Stimulated activated CD8-positive, alpha-beta memory T cell treated with anti-CD3 and anti-CD28 coated beads, Interleukin-15, amount 100 ng/mL, for 48 hours (primary cell): ENCODE results near the gene P4HA1.

Experiments used
- DNase-seq, 2 donors: peaks; one replicate each; pipeline ENCODE4 v3.0.0-alpha.2; 2020; ENCODE audit warnings: low read depth in 2 of 2

The P4HA1 gene

DNA sequence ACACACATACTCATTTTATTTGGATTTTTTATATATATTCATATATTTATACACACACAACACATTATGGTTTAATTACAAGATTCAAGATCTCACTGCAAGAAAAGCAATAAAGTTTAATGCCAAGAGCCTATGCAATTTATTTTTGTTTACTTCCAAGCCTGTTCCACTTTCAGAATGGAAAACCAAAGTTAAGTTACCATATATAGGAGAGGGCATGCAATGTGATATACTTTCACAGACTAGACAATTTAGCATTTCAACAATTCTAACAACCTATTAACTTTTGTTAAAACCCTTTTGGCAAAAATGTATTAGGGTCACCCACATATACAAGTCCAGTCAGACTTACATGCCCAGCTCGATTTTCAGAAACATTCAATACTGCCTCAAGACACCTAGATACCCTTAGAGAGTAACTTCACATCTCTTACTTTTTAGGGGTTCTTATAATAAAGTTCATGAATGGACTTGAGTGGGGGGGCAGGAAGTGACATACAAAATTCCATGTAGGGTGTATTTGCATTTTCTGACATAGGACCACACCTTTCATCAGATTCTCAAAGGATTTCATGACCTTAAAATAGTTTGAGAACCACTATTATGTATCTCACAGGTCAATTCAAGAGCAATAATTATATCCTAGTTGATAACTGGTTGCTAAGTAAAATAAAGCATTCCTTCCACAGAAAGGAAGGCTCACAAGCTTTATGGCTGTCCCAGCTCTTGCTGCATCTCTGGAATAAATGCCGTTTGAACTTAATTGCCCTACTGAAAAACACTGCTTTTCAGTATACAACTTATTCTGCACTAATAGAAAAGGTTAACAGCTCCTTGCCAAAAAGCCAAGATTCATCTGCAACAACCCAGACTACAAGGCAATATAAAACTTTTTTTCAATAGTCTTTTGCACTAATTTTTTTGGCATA is 2.5 kb downstream of the P4HA1 start:
- no peak for DNase-seq

DNA sequence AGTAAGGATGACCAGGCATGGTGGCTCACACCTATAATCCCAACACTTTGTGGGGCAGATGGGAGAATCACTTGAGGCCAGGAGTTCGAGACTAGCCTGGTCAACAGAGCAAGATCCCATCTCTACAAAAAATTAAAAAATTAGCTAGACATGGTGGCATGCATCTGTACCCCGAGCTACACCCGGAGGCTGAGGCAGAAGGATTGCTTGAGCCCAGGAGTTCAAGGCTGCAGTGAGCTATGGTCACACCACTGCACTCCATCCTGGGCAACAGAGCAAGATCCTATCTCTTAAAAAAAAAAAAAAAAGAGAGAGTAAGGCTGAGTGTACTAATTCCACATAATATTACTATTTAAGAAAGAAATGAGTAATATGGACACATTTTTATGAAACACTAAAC is 3.8 kb downstream of the P4HA1 start:
- DNase-seq = no peak

DNA sequence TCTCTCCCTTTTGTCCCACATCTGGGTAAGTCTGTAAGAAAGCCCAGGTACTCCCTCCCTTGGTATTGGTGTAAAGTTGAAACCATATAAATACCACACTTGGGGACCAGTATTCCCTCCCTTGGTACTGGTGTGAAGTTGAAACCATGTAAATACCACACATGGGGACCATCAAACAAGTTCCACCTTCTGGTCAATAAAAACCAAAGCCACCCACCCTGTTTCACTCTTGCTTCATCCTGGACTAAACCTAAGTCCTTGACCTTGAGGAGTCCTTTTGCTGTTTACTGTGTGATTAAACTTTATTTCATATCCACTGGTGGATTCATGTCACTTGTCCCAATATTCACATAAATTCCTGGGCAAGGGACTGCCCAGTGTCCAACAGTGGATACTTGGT is 8.4 kb downstream of the P4HA1 start:
- DNase-seq = no peak

DNA sequence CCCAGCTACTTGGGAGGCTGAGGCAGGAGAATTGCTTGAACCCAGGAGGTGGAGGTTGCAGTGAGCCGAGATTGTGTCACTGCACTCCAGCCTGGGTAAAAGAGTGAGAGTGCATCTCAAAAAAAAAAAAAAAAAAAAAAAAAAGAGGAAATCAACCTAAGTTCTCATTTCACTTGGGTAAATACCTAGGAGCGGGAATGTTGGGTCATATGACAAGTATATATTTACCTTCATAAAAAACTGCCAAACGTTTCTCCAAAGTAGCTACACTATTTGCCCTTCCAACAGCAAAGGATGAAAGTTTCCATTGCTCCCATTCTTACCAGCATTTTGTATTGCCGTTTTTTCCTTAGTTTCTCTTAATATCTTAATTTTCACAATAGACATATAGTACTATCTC is 9.8 kb downstream of the P4HA1 start:
- DNase-seq = no peak

DNA sequence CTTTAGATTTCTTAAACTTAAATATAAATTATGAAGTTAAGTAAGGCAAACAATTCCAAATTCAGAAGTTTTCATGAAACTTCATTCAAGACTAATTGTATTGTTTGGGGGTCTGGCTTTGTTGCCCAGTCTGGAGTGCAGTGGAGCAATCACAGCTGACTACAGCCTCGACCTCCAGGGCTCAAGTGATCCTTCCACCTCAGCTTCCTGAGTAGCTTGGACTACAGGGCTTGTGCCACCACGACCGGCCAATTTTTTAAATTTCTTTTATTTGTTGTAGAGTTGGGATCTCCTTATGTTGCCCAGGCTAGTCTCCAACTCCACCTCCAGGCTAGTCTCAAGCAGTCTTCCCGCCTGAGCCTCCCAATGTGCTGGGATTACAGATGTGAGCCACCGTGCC is 12.5 kb downstream of the P4HA1 start:
- no peak for DNase-seq

DNA sequence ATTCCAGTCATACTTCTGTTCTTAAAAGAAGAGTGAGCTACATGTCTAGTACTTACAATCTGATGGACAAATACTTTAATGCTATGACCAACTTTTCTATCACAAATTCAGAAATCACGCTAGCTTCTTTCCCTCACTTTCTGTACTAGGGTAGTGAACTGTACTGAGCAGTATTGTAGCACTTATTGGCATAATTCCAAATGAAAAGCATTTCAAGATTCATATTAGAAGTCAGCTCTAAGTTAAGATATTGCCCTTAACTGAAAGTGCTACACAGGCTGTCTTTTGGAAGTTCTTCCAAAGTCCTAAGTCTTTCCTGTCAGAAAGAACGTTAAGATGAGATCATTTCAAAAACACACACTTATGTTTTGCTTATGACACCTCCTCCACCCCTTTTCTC is 13.4 kb downstream of the P4HA1 start:
- DNase-seq = no peak

DNA sequence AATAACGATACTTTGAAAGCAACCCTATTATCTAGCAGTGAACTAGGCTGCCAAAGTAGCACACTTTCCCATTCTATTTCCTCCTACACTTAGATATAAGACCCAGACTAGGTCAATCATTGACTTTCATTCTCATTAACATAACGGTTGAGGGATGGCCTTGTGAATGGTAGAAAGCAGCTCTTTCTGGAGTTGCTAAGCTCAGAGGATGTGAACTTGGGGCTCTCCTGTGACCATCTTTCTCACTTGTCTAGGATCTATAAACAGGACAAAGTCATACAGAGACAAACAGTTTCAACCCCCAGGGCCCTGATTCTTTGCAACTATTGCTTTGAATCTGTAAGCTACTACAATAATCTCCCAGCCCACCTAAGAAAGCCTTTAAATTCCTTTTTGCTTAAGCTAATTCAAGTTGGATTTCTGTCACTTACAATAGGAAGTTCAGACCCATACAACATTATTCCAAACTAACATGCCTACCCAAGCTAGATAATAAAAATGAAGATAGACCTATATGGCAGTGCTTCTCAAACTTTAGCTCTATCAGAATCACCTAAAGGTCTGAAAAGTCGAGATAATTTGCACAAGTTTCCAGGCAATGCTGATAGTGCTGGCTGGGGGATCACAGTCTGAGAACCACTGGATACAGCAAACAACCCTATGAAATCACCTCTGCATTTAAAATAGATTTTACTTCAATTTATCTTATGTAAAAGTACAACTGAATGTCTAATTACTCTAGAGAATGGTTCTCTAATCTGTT is 16.7 kb downstream of the P4HA1 start:
- DNase-seq = no peak

DNA sequence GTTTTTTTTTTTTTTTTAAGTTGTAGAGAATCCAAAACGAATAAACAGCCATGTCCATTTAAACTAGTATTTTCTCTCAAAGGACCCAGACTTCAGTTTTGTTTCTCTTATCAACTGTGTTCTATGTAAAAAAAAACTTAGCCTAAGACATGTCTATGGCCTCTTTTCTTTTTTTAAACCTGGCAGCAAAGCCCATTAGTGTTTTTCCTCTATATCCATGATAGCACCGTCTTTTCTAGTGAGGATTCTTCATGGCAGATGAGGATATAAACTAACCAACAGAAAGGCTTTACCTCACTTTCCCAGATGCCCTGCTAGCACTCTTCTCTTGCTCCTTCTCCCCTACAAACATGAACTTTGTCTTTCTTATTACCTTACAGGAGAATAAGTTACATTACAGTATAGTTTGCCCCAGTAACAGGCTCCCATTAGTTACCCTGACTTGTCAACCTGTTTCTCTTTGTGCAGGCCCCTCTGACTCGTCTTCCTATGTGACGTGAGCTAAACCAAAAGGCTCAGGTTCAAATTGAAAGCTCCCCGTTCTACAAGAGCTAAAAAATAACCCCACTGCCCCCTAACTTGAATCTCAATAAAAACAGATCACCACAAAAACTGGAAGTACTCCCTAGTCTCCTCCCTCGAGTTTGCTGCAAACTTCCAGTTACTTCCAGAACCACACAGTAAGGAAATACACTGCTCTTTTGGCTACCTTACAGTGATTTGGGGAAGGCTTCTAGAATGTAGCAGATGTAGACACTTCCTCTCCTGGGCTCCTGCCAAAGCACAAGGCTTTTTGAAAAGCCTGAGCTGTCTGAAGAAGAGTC is 20.1 kb downstream of the P4HA1 start:
- DNase-seq = no peak

DNA sequence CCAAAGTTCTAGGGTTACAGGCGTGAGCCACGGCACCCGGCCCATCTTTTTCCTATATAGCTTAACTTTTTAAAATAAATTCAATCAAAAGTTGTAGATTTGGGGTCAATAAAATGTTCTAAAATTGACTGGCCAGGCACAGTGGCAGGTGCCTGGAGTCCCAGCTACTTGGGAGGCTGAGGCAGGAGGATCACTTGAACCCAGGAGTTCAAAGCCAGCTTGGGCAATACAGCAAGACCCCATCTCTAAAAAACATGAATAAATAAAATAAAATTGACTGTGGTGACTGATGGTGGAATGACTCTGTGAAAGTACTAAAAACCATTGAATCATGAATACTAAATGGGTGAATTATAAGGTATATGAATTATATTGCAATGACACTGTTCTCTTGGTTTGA is 20.8 kb downstream of the P4HA1 start:
- DNase-seq = no peak

DNA sequence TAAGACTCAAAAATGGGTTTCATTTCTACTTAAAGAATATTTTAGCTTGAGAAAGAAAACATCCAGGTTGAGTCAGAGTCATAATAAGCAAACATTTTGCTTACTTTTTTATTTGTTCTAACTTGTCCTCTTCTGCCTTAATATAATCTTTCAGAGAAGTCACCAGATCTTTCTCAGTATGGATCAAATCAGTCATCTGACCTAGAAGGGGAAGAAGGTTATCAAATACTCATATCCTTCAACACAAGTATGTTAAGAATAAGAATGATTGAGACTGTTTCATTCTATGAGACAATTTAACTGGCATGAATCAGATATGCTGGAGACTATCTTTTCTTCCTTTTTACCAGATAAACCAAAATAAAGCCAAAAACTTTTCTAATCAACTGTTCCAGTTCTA is 23.0 kb downstream of the P4HA1 start:
- DNase-seq = no peak

DNA sequence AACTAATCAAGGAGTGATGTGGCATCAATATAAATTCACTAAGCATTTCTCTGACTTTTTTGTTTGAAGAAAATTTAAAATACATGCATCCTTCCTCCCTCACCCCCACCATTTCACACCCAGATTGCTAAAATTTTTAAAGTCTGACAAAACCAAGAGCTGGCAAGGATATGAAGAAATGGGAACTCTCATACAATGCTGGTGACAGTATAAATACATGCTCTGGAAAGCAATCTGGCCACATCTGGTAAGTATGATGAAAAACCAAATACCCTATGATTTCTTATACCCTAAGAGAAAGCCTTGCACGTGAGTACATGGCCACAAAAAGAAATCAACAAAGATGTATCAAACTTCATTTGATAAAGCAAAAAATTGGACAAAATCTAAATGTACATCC is 31.2 kb downstream of the P4HA1 start:
- DNase-seq = no peak

DNA sequence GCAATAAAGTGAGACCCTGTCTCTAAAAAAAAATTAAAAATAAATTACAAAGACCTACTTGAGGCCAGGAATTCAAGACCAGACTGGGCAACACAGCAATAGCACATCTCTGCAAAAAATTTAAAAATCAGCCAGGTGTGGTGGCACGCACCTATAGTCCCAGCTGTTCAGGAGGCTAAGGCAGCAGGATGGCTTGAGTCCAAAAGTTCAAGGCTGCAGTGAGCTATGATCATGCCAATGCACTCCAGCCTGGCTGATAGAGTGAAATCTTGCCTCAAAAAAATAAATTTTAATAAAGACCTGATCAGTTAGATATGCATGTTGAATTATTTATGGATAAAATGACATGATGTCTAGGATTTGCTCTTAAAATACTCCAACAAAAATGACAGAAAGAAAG is 34.9 kb downstream of the P4HA1 start:
- no peak for DNase-seq

DNA sequence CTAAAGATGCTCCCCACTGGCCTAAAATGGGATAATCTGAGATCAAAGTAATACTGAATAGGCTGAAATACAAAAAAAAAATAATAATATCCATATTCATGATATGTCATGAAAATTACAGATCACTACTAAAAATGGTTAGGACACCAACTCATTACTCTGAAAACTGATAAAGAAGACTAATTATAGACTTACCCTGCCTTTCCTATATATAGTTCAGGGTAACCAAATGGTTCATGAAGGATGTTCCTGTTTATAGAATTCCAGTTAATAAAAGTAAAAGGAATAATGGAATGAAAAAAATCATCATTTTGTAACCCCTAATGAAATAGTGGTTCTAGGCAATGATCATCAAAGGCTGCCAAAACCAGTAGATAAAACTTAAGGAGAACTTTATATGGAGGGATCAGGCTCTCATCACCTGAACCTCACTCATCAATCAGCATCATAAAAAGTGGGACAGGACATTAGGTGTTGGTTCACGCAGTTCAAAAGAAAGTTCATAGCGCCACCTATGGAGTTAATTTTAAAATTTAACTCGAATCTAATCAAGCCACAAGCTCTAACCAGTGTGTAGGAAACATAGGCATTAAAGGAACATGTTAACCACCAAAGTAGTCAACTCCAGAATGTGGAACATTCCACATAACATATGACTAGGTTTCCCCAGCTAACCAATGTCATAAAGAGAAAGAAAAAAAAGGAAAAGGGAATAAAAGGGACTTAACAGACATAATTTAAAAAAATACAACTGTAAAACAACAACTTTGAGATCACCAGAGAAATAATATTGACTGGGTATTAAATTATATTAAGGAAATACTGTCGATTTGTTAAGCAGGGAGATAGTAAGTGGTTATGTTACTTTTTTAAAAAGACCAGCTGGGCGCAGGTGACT is 35.7 kb downstream of the P4HA1 start:
- DNase-seq = no peak

DNA sequence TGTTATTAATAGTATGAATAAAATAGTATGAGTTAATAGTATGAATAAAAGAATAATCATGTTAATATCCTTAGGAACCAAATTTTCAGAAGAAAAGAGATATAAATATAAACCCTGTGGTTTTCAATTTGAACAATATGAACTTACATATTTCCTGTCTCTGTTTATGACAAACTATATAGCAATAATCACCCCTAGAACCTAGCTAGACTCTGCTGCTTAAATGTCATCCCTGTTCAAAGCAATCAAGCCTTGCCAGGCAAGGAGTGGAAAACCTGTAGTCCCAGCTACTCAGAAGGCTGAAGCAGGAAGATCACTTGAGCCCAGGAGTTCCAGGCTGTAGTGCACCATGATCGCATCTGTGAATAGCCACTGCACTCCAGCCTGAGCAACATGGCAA is 36.5 kb downstream of the P4HA1 start:
- DNase-seq = no peak

DNA sequence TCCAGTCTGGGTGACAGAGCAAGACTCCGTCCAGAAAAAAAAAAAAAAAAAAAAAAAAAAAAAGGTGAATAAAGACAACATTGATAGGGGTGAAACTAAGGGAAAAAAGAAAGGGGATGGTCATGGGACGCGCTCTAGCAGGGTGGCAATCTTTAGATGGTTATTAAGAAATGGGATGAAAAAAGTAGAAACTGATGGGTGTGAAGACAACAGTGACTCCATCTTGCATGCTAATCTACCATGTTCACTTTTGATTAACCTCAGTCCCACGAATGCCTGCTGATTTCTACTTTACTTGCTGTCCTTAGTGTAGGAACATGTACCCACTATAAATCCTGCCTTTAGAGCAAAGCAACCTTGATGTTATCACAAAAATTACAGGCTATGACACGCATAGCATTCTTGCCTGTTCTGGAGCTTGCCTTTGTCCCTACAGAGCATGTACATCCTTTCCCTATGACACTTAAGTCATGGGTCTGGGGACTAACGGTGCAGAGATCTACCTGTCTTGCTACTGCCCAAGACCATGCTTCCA is 38.5 kb downstream of the P4HA1 start:
- DNase-seq = no peak

DNA sequence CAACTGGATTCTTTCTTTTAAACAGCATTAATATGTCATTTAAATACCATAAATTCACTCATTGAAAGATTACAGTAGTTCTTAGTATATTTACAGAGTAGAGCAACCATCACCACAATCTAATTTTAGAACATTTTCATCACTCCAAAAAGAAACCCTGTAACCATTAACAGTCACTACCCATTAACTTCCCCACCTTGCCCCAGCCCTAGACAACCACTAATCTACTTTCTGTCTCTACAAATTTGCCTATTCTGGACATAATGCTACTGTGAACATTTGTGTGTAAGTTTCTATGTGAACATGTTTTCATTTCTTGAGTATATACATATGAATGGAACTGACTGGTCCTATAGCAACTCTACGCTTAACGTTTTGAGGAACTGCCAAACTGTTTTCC is 42.4 kb downstream of the P4HA1 start:
- no peak for DNase-seq

DNA sequence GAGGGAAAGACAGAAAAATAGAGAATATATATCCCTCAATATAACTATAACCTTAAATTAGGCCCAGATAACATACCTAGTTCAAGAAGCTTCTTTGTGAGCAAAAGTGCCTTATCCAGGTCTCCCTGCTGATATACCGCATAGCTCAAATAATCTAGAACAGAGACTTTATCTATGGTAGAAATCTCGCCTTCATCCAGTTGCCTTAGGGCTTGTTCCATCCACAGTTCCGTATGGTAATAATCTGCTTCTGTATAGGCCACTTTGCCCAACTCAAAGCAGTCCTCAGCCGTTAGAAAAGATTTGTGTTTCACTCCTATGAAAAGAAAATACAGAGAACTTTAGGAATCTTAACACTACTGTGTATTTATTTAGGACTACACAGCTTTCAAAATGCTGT is 43.4 kb downstream of the P4HA1 start:
- no peak for DNase-seq

DNA sequence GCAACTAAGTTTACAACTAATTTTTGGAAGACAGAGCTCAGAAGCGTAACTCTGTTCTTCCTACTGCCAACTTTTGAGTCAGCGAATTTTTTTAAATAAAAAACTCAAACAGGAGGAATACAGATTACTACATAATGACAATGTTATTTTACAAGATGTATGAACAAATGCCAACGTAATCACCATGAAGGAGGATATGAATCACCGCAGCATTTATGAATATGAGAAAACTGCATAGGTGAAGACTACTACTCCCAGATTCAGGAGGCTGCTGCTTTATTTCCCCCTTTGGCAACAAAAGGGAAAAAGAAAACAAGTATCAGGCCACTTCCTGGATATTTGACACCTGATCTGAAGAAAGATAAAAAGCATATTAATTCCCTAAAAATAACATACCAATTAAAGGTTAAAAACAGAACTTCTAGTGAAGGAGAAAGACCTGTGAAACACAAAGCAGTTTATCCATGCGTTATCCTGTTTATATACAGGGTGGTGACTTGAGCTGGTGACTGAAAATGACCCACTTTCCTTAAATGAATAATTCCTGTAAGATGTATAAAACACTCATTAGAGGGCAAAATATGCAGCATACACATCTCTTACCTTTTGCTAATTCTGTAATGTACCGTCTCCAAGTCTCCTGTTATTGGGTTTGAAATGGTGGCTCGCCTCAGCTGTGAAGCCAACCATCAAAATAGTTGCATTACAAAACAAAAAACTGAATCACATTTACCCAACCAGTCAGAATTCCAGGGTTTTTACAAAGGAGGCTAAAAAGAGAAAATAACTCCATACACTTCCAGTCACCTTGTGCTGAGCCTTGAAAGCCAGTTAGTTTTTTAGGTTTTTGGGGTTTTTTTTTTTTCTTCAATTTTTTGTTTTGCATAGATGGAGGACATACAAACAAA is 52.0 kb downstream of the P4HA1 start:
- no peak for DNase-seq

DNA sequence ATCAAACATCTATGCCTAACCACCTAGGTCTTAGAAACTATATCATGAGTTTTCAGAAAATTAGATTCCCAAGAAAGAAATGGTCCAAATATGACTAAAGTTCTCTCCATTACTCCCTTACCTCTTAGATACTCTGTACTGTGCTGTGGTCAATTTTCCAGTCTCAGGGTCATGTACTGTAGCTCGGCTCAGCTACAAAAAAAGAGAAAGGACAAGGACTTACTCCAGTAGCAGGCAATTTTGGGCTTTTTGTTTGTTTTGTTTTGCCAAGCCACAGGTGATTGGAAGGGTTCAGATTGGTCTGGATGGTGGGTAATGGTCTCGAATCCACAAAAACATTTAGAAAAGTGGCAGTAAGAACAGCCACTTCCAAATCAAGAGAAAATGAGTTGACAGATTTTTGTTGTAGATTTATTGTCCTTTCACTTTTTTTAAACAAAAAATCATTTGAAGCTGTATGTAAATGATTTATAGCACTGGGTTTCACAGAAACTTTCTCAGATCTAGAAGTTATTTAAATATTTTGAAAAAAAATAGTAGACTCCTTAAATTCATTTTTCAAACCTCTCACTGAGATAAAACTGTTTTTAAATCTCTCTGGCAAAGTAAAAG is 52.8 kb downstream of the P4HA1 start:
- no peak for DNase-seq

DNA sequence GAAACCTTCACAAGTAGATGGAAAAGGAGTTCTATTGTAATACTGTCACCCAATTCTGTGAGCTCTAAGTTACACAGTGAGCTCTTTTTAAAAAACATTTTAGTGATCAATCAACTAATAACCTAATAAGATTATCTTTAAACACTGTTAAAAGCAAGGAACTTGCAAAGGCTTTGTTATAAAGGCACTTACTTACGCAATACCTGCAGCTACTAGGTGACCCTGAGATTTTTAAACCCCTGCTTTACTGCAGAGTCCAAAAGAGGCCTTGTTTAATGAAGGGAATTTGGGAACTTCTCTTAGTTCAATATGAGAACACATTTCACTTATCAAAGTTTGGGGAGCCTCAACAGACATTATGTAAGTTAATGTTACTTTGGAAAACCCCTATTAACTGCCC is 53.3 kb downstream of the P4HA1 start:
- no peak for DNase-seq
